Suppressor macrophage treated with lipopolysaccharide for 1 hour (primary cell): ENCODE results near the gene NME4.
"Not testable (repeated sequence)": the region's sequence is repeated elsewhere in the genome, so short reads cannot be mapped to it uniquely, and the experiment has no call there.

Experiments used
- DNase-seq, 3 donors: peaks; one replicate each; pipeline ENCODE4 v3.0.0-alpha.2; 2020 to 2022

The NME4 gene

DNA sequence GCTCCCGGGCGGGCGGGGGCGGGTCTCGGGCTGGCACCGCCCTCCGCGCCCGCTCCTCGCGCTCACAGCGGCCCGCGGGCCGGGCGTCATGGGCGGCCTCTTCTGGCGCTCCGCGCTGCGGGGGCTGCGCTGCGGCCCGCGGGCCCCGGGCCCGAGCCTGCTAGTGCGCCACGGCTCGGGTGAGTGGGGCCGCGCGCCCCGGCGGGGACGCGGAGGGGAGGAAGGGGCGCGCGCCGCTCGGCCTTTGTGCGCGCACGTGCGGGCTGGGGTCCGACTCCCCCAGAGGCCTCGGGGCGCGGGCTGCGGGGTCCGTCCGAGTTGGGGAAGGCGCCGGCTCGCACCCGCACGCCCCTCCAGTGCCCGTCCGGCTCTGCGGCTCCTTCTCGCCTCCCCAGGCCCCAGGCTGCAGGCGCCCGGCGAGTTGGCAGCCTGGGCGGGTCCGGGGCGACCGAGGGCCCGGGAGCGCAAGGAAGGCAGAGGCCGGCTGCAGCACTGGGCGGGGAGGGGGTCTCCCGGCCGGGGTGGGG, at the start of gene NME4:
Gene NME4 (plus strand): TSS at position 65 of the 527 bp plus-strand sequence. CDS start 24 bp downstream, at position 89.
- DNase-seq: peak; percentile 40 to 69 (median 53)

DNA sequence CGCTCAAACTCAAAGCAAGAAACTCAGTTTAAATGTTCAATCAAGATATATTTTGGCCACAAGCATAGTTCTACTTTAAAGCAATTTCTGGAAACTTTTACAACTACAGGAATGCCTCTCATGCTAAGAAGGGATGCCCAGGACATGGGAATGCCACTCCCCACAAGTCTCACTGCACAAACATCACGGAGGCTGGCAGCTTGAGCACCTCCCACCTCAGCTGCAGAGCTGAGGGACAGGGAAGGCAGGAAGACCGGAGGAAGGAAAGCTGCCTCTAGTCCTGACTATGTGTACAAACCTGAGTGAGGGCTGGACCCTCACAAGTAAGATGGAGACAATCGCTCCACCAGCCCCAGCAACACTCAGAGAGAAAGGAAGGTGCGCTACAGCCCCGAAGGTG, 49.8 kb upstream of the NME4 start:
- DNase-seq: no peak

DNA sequence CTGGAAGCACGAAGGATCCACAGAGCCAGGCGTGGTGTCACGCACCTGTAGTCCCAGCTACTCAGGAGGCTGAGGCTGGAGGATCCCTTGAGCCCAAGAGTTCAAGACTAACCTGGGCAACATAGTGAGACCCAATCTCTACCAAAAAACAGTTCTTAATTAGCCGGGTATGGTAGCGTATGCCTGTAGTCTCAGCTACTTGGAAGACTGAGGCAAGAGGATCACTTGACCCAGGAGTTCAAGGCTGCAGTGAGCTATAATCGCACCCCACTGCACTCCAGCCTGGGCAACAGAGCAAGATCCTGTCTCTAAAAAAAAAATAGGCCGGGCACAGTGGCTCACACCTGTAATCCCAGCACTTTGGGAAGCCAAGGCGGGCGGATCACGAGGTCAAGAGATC, 48.5 kb upstream of the NME4 start:
- DNase-seq: not testable (repeated sequence)

DNA sequence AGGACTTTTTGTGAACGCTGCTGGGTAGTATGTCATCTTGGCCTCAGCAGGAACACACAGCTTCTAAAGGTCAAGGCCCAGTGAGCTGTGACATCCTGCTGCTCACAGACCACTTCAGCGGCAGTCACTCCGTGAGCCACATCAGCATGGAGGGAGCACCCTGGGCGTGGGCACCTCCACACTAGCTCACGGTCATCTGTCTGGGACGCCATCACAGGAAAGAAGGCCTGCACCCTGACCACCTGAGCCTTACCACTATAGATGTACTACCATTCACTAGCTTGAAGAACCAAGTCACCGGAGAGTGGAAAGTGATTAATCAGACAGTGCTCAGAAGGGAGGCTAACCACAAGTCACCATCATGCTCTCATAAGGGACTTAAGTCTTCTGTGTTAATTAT, 47.8 kb upstream of the NME4 start:
- no peak for DNase-seq

DNA sequence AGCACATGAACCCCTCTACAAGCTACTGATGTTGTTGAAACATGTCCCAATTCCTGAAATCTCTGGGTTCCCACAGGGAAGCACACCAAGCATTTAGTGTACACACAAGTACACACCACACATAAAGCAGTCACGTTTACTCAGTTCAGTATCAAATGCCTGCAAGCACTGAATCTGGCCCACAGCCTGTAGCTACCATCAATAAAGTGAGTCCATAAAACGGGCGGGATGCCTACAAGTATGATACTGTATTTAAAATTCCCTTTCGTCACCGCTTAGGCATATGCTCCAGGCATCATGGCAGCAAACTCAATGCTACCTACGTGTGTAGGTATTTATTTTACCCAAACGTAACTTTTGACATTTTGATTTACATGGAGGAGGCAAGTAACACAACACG, 46.8 kb upstream of the NME4 start:
- DNase-seq: no peak

DNA sequence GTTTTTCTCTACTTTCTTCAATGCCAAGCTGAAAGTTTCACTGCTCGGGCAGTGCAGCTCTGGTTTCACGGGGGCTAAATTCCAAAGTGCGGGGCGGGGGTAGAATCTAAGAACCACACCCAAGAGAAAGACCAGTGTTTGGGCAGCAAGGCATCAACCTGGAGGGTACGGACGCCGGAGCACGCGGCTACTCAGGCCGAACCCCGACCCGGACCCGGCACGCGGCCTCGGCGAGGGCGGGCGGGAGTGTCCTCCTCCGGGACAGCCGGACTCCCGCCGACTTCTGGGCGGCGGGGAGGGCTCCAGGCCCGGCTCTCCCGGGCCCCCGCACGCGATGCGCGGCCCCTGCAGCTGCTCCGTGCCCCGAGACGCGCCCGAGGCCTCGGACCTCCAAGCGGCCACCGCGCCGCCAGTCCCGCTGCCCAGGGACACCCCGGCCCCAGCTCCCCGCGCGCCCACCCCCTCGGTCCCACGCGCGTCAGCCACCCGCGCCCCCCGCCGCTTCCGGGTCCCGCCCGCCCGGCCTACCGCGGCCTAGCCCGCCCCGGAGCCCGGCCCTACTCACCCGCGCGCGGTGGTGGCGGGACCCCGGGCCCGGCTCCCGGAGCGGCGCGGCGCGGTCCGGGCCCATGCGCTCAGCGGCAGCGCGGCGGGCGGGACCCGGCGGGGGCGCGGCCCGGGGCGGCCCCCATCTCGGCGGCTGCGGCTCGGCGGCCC, 45.0 kb upstream of the NME4 start:
- no peak for DNase-seq

DNA sequence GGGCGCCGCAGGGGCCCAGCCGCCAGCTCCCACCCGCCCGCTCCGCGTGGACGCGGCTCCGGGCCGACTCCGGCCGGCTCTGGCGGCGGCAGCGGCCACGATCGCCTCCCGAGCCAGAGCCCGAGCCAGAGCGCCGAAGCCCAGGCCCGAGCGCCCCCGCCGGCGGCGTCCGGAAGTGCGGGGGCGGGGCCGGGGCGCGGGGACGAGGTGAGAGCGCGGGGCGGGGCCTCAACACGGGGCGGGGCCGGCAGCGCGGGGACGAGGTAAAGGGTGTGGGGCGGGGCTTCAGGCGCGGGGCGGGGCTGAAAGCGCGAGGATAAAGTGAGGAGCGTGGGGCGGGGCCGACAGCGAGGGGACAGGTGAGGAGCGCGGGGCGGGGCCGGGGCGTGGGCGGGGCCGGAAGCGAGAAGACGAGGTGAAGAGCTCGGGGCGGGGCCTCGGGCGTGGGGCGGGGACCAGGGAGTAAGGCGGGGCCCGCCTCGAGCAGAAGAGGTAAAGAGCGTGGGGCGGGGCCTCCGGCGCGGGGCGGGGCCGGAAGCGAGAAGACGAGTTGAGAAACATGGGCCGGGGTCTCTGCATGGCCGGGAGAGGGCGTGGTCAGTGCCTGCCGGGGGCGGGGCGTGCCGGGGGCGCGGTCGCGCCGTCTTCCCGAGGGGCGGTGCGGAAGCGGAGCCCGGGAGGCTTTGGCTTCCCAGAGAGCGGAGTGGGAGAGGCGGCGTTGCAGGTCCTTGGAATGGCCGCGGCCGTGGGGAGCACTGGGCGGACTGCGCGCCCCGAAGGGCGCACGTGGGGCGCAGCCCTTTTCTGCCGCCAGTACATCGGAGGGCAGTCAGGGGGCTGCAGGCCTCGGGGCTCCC, 44.2 kb upstream of the NME4 start, which contains the start of gene AXIN1:
Gene AXIN1 (minus strand): TSS at position 177 of the 857 bp plus-strand sequence. CDS start 5,698 bp downstream, outside the sequence.
- DNase-seq: peak; percentile 96 to 99 (median 99)

DNA sequence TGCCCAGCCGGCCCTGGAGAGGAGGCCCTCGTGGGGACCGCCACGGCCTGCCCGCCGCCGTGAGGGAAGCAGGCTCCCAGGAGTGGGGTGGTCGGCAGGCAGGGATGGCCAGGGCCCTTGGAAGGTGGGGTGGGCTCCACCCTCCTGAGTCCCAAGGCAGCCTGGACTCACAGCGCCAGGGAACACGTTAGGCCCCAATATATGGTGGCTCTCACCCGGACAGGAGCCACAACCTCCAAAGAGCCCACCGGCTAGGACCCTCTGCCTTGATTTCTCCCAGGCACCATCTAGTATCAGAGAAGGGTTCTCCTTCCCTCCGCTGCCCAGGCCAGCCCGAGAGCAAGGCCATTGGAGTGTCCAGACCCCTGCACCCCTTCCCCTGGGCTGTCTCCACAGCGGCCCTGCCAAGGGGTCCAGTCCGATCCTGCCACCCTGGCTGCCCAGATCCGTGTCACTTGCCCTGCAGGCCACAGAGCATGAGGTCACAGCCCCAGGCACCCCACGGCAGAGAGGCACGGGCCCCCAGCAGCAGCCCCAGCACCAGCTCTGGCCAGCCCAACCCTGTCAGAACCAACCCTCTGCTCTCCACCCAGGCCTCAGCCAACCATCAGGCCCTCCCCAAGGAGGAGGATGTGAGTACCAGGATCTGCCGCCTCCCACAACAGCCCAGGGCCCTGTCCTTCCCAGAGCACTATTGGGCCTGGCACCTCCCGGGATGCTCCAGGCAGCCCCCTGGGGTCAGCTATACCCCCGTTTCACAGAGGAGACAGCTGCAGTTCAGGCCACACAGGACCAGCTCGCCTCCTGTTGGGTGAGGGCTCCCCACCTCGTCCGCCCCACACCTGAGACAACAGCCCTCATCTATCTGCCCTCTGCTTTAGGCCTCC, 43.4 kb upstream of the NME4 start:
- DNase-seq: no peak

DNA sequence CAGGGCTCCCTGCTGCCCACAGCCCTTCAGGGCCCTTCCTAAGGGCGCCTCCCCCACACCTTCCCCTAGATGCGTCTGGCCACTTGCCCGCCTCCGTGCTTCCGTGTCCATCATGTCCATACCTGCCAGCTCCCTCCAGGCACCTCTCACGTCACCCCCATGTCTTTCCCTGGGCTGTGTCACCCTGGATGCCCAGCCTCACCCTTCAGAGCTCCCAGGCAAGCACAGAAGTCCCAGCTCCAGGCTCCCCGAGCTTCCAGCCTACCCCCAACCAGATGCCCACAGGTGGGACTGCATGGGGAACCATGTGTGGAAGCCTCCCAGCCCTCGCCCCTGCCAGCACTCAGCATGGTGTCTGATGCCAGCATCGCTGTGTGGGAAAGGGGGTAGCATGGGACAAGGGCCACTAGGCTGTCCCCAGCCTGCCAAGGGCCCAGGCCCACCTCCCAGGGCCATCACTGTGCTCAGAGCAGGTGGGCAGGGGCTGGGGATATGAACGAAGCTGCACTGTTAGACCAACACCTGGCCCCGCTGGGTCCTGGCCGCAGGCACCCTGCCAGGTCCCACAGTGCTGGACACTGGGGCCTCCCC, 42.6 kb upstream of the NME4 start:
- DNase-seq: no peak

DNA sequence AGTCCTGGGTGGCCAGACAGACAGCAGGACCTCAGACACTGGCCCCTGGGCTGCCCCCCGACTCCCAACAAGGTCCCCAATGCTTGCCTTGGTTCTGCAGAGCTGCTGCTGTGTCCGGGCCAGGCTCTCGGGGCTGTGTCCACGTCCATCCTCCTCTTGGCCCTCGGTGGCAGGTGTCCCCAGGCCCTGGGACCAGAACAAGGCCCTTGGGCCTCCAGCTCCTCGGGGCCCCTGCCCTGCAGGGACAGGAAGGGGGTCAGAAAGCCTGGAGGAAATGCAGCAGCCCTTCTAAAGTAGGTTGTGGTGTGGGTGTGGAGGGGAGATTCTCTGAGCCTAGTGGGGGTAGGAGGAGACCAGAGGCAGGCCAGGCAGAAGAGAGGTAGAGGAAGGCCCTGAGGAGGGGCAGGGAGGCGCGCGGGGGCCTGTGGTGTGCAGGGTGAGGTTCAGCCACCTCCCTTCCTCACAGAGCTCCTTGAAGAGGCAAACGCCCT, 42.0 kb upstream of the NME4 start:
- no peak for DNase-seq

DNA sequence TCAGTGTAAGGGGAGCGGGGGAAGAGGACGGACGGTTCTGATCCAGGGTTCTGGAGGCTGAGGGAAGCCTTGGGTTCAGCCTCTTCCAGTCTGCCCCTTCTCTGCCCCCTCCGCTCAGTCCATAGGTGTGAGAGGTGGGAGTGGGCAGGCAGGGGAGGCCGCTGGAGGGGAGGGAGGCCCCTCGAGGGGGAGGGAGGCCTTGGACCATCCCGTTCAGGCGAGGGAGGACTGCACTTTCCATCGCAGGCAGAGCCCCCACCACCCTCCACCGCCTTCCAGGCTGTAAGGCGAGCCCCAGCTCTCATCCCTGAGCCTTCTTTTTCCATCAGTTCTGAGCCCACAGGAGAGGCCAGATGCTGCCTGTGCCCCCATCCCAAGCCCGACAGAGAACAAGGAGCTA, 40.3 kb upstream of the NME4 start:
- DNase-seq: no peak

DNA sequence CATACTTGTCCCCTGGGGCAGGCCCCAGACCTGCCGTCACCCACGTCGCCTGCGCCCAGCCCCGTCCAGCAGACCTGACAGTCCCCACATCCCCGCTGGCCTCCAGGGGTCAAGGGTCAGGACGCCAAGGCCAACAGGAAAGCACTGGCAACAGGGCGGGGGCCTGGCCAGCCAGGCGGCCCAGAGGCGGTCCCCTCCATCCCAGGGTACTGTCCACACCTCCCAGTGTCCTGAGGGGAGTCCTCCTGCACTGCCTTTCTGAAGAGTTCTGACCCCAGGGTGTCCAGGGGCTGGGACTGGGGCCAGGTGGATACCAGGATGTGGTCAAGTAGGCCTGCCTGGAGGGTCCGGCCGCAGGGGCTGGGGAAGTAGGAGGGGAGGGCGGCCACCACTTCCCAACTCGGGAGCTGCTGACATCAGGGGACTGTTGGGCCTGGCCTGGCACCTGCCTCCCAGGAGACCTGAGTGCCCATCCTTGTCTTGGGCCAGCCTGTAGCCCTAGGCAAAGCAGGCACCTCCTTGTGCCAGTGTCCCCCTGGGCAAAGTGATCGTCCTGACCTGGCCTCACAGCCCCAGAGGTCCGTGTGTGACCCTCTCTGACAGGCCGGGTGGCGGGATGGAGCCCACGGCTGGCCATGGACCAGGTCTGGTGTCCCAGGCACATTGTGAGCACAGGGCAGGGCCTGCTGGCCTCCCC, 37.8 kb upstream of the NME4 start:
- no peak for DNase-seq

DNA sequence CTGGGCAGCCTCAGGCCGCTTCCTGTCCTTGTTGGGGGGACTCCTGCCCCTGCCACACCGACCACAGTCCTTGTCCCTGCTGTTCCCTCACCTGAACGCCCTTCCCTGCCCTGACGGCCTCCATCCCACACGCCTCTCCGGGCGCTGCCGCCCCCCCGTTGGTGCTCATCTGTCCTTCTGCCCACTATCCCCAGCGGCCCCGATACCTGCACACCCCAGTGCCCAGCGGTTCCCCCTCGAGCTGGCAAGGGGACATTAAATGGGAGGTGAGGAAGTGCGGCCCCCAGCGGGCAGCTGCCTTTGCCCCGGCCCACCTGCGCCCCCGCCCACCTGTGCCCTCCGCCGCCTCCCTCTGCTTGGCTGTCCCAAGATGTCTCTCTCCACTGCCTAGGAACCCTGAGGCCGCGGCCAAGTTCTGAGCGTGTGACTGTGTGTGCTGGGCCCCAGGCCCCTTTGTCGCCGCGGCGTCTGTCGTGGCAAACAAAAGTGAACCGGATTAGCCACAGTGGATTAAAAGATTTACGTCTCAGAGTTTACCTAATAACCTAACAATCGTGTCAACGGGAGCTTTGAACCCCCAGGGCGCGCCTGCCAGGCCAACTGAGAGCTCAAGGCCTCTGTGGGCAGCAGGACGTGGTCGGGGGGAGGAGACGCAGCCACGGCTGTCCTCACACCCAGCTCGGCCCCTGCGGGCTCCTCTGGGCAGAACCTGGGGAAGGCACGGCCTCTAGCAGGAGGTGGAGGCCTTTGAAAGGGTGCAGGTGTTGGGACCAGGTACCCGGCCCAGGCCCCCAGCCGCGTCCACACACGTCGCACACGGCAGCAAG, 36.9 kb upstream of the NME4 start:
- DNase-seq: no peak

DNA sequence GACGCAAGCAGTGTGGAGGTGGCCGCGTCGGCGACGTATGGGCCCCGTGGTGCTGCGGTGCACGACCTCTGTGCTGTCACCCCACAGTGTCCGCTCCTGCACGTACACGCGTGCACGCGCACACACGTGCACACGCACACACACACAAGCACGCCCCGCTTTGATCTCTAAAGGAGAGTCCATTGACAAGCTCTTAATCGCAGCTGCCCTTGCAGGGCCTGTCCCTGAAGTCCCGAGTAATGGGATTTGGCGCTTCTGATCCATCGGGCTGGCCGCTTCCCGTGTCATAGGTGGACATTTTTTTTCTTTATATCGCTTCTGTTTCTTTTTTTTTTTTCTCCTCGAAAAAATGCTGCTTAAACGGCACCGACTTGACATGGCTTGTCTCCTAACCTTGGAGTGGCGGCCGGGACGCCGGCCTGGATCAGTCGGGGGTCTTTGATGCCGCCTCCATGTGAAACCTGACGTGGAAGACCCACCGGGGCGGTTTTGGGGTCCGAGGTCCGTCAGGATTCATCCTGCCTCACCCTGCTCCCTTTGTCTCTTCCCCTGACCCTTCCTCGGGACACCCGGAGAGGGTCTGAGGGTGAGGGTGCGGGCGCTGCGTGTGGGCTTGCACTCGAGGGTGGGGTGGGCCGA, 36.2 kb upstream of the NME4 start:
- no peak for DNase-seq

DNA sequence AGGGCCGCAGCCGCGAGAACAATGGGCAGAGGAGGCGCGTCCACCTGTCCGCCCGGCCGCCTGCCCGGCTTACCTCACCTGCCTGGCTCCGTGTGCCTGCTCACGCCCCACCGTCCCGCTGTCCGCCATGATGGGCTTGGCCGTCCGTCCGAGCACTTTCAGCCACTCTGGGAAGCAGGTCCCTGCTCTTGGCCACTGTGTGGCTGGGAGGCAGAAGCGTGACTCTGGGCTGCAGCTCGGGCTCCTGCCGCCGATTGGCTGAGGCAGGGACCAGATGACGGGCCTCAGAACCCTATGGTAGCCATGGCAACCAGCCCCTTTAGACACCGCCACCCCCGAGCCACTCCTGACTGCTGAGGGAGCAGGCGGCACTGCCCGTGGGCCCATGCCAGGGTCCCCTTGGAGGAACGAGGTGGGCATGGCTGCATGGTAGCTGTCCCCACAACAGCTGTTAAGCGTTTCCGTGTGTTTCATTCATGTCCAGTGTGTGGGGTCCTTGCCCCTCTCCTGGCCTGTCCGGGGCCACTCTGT, 35.6 kb upstream of the NME4 start:
- DNase-seq: no peak

DNA sequence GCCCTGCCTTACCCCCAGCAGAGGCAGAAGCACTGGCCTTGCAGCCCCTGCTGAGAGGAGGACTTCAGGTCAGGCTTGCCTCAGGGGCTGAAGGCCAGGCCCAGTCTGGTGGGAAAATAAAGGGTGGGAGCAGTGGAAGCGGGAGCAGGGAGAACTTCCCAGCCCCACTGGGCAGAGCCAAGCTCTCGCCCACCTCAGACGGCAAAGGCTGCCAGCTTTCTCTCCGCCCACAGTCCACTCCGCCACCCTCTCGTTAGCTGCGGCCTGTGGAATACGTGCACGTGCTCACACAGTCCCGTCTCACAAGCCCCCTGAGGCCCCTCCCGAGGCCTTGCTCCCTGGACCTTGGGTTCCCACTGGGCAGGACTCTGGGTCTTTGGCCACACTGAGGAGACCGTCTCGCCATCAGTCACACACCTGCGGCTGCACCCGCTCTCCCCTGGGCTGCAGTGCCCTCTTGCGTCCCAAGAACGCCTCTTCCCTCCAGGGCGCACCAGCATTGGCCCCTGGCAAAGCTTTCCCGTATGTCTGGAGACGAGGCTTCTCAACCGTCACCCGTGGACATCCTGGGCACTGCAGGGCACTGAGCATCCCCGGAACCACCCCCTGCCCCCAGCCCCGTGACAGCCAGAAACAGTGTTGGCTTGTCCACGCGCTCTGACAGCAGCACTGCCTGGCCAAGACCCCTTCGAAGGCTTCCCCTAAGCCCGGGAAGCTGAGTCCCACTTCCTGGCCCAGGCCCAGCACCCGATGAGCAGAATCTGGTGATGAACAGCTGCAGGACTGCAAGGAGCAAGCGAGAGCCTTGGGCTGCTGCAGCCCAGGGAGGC, 34.9 kb upstream of the NME4 start:
- peak; percentile 62 to 88 (median 74) for DNase-seq

DNA sequence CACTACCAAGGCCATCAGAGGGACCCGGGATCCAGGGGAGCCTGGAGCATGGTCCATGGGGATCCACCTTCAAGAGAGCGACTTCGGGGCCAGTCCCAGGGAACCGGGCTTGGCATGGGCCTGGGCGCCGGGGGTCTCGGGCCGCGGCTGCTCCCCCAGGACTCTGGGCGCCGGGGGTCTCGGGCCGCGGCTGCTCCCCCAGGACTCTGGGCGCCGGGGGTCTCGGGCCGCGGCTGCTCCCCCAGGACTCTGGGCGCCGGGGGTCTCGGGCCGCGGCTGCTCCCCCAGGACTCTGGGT, 34.3 kb upstream of the NME4 start:
- not testable (repeated sequence) for DNase-seq

DNA sequence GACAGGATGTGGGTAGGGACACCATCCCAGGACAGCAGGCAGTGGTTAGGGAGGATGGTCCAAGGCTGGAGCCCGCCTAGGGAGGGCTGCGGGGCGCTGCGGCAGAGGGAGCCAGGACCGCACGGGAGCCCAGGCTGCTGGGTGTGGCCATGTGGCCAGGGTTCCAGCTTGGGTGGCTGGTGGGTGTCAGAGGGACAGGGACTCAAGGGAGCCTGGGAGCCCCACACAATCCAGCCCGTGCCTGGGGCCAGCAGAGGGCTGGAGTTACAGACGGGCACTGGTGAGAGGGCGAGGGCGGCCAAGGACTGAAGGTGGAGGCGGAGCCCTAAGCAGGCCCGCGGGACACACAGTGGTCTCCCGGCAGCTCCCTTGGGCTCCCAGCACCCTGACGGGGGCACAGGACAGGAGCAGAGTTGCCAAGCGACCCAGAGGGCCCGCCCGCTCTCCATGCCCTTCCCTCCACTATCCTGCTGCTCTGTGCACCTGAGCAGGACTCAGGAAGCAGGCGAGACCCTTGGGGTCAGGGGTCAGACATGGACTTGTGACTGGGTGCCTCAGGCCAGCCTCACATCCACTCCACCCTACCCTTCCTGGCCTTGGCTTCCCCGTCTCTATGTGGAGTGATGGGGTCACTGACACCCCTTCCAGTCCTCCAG, 33.8 kb upstream of the NME4 start:
- no peak for DNase-seq
